HG03571 (cell line): ENCODE results near the gene PAM.

Experiments
- ATAC-seq: cut with Tn5 transposase; IDR thresholded peaks from one replicate; pipeline ENCODE4 v1.9.1; 2021; ENCODE audit not compliant: unreplicated experiment

The PAM gene

GRCh38 chr5:102754767-102755431 is at the start of gene PAM:
Gene PAM (plus strand): TSS chr5:102755305. CDS start chr5:102866196, 110,891 bp downstream.
- ATAC-seq, result peak; percentile 88

GRCh38 chr5:102711525-102712385 is 43.4 kb upstream of the PAM start:
- no peak for ATAC-seq

- no peak for ATAC-seq
Observed at GRCh38 chr5:102713278-102713677, 41.8 kb upstream of the PAM start.

GRCh38 chr5:102713682-102714231 is 41.3 kb upstream of the PAM start:
- ATAC-seq, result no peak

- ATAC-seq, result no peak
Observed at GRCh38 chr5:102715082-102715807, 39.9 kb upstream of the PAM start.

GRCh38 chr5:102716017-102716416 is 39.1 kb upstream of the PAM start:
- no peak for ATAC-seq

- no peak for ATAC-seq
Observed at GRCh38 chr5:102718819-102719218, 36.3 kb upstream of the PAM start.

GRCh38 chr5:102719886-102720285 is 35.2 kb upstream of the PAM start:
- ATAC-seq, result no peak

GRCh38 chr5:102720969-102721368 is 34.1 kb upstream of the PAM start:
- no peak for ATAC-seq

GRCh38 chr5:102722931-102723330 is 32.2 kb upstream of the PAM start:
- ATAC-seq, result no peak

GRCh38 chr5:102731693-102732092 is 23.4 kb upstream of the PAM start:
- ATAC-seq, result no peak

GRCh38 chr5:102733534-102733933 is 21.6 kb upstream of the PAM start:
- ATAC-seq, result no peak

GRCh38 chr5:102737161-102737560 is 17.9 kb upstream of the PAM start:
- no peak for ATAC-seq

GRCh38 chr5:102737805-102738469 is 17.2 kb upstream of the PAM start:
- no peak for ATAC-seq

GRCh38 chr5:102740515-102740914 is 14.6 kb upstream of the PAM start:
- ATAC-seq, result no peak

GRCh38 chr5:102742215-102742614 is 12.9 kb upstream of the PAM start:
- ATAC-seq, result no peak

GRCh38 chr5:102743900-102744299 is 11.2 kb upstream of the PAM start:
- no peak for ATAC-seq

- ATAC-seq, result no peak
Observed at GRCh38 chr5:102747386-102748166, 7.5 kb upstream of the PAM start.

GRCh38 chr5:102749416-102750030 is 5.6 kb upstream of the PAM start:
- no peak for ATAC-seq
